Measurements from ENCODE around the gene LEKR1. TPM values are rescaled to one million over a fixed set of nuclear protein-coding genes. Genes with fewer than 3 reads are reported as not detected.
A peak's percentile ranks its signal among the peaks of the same experiment; 100 is the strongest.

LEKR1 gene
- polyA plus RNA-seq, 1 experiment = 0.12 TPM

DNA sequence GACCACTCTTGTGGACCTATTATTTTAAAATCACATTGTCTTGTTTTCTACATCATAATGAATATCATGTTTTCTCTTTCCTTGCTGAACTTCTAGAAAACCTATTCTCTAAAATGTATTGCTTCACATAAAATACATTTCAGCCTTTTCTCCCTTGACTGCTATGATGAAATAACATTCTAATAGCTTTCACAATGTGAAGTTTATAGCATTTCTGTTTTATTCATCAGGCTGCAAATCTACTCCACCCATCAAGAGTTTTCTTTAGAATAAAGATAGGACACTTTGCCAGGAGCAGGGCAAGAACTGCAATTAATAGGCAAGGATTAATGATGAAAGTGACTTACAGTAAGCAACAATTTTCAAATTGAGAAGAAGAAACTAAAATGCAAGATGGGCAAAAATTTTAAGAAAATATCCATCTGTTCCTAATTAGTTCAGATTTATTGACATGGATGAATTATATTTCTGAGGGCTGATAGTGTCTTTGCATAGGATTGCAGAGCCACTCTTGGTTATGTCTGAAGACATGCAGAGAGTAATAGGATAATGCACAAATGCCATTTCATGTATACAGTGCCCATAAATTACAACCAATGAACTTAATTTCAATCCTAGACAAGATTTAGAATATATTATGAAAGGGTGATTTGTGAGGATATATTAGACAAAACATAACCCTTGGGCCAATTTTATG lies 21.7 kb downstream of the LEKR1 start:
- Histone ChIP-seq H3K4me3 (ENCODE audit: low read depth, low read length) (no peak overlapping the region), H3K36me3 (ENCODE audit: control insufficient read depth, insufficient read depth, low read length) (no peaks in the 10 kb centered on the region), H3K27me3 (ENCODE audit: control insufficient read depth, insufficient read depth, low read length) (no peaks in the 10 kb centered on the region)
- DNase-seq (ENCODE audit: low read depth) = peak; percentile 26
- ChIA-PET CTCF (no interaction called here), POLR2A (no interaction called here)
- no peak for TF ChIP-seq CTCF (IDR thresholded peaks at IDR 0.05; ENCODE audit: insufficient read depth, low read depth, low read length)

GRCh38 chr3:156859578-156859977 lies 33.4 kb downstream of the LEKR1 start:
- Histone ChIP-seq H3K27me3 (ENCODE audit: control insufficient read depth, insufficient read depth, low read length) (no peaks in the 10 kb centered on the region), H3K36me3 (ENCODE audit: control insufficient read depth, insufficient read depth, low read length) (no peaks in the 10 kb centered on the region), H3K4me3 (ENCODE audit: low read depth, low read length) (no peak overlapping the region)
- ChIA-PET POLR2A (no interaction called here), CTCF (no interaction called here)
- no peak for TF ChIP-seq CTCF (IDR thresholded peaks at IDR 0.05; ENCODE audit: insufficient read depth, low read depth, low read length)
- DNase-seq (ENCODE audit: low read depth) = no peak

DNA sequence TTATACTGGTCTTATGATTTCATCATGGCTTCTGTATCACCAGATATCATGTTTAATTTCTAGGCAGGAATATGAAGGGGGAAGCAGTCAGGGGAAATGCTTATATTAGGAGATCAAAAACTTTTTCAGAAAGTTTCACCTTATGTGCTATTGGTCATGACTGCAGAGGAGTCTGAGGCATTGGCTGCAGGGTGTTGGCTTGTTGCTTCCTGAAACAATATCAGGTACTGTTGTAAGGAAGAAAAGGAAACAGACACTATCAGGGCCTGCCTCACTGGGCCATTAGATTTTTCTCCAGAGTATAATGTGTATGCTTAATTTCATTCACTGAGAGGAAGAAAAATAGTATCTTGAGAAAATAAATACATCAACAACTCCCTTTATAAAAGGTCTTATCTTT lies 34.7 kb downstream of the LEKR1 start:
- ChIA-PET POLR2A (no interaction called here), CTCF (no interaction called here)
- Histone ChIP-seq H3K36me3 (ENCODE audit: control insufficient read depth, insufficient read depth, low read length) (no peaks in the 10 kb centered on the region), H3K27me3 (ENCODE audit: control insufficient read depth, insufficient read depth, low read length) (no peaks in the 10 kb centered on the region), H3K4me3 (ENCODE audit: low read depth, low read length) (no peak overlapping the region)
- TF ChIP-seq CTCF (IDR thresholded peaks at IDR 0.05; ENCODE audit: insufficient read depth, low read depth, low read length) = no peak
- no peak for DNase-seq (ENCODE audit: low read depth)

GRCh38 chr3:156862338-156862737 lies 36.2 kb downstream of the LEKR1 start:
- no peak for TF ChIP-seq CTCF (IDR thresholded peaks at IDR 0.05; ENCODE audit: insufficient read depth, low read depth, low read length)
- no peak for DNase-seq (ENCODE audit: low read depth)
- ChIA-PET POLR2A (no interaction called here), CTCF (no interaction called here)
- Histone ChIP-seq H3K36me3 (ENCODE audit: control insufficient read depth, insufficient read depth, low read length) (no peaks in the 10 kb centered on the region), H3K27me3 (ENCODE audit: control insufficient read depth, insufficient read depth, low read length) (no peaks in the 10 kb centered on the region), H3K4me3 (ENCODE audit: low read depth, low read length) (no peak overlapping the region)

DNA sequence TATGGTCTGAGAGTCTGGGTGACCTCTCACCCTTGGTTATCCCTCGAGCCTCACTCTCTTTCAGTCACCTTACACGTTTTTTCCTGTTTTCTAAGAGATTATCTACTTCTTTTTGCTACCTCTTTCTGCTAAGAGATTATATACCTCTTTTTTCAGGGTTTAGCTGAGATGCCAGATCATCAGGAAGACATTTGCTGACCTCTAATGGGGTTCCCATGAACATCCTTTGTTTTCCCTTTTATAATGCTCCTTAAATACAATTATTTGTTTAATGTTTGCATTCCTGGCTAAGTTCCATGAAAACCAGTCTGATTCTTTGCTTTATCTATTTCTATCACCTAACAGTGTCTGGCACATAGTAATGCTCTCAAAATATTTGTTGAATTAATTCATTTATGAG lies 39.6 kb downstream of the LEKR1 start:
- POLR2A ChIA-PET = no interaction called here

More for the DNA sequence above, 39.6 kb downstream of the LEKR1 start:
- H3K4me3 ChIP-seq (ENCODE audit: low read depth, low read length) = no peak overlapping the region
- TF ChIP-seq CTCF (IDR thresholded peaks at IDR 0.05; ENCODE audit: insufficient read depth, low read depth, low read length) = peak; percentile 26; the same call in 1 of the 2 replicates
- H3K36me3 ChIP-seq (ENCODE audit: control insufficient read depth, insufficient read depth, low read length) = no peaks in the 10 kb centered on the region
- CTCF ChIA-PET = interaction anchor here (0.9 to 1.7 kb wide), 3 partner anchors 192 to 331 kb away, joined by 3 to 5 read pairs (median 4); no protein-coding TSS in a partner anchor
- no peaks in the 10 kb centered on the region for H3K27me3 ChIP-seq (ENCODE audit: control insufficient read depth, insufficient read depth, low read length)
- DNase-seq (ENCODE audit: low read depth) = no peak
